GM18873 (cell line): ENCODE data around the gene SPACDR.
"Not testable (repeated sequence)": the region's sequence is repeated elsewhere in the genome, so short reads cannot be mapped to it uniquely, and the experiment has no call there.

Source experiments
- ATAC-seq: cut with Tn5 transposase; IDR thresholded peaks from one replicate; pipeline ENCODE4 v1.9.1; 2021; ENCODE audit warnings: mild to moderate bottlenecking, moderate library complexity, moderate number of reproducible peaks; ENCODE audit not compliant: unreplicated experiment, low FRiP score

The SPACDR gene

DNA sequence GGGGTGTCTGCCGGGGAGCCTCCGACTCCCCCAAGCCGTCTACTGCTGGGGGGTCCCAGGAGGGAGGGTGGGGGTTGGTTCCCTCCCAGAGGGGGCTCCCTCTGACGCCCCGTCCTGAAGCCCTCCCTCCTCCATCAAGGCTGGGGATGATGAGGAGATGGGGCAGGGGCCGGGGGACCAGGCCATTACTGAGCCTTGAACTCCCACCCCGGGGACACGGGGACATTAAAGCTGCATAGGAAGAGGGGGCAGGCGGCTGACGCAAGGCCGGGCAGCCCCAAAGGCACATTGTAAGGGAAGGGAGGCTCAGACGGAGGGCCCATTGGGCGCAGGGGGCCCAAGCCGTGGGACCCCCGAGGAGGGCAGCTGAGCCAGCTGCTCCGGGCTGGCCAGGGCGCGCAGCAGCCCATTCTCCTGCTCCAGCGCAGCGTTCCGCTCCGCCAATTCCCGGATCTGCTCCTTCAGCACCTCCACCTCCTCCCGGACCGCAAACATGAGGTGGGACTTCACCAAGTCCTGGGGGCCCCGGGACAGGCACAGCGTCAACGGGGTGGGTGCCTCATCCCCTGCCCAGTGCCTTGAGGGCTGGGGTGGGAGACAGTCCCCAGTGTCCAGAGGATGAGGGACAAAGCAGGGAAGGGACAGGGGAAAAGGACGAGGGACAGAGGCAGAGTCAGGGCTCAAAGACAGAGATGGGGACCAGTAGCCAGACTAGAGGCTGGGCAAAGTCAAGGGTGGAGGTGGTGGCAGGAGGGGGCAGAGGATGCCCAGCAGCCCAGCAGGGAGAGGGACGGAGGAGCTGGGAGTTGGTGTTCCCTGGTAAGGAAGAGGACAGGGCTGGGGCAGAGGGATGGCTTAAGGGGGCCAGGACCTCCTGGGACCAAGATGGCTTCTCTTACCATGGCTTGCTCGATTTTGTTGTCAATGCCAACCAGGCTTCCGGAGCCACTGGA lies 2.9 kb upstream of the SPACDR start:
- ATAC-seq = no peak

DNA sequence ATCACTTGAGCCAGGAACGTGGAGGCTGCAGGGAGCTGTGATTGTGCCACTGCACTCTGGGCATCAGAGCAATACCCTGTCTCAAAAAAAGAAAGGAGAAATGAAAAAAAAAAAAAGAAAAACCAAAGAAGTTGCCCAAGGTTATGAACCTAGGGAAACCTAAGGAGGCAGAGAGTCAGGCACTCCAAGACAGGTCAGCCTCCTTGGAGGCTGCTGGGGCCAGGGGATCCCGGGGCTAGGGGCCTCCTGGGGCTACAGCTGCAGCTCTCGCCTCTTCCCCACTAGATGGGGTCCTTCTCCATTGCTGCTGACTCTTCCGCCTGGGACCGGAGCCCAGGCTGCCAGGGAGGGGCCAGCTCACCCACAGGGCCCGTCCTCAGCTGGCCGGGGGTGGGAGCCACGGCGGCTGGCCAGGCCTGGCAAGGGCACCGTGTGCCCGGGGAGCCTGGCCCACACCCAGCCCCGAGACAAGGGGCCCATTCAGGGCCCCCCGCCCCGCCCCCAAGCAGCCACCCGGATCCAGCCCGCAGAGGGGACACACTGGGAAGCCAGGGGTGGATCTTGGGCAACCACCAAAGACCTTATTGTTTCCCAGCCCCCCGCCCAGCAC lies 1.7 kb upstream of the SPACDR start:
- no peak for ATAC-seq

DNA sequence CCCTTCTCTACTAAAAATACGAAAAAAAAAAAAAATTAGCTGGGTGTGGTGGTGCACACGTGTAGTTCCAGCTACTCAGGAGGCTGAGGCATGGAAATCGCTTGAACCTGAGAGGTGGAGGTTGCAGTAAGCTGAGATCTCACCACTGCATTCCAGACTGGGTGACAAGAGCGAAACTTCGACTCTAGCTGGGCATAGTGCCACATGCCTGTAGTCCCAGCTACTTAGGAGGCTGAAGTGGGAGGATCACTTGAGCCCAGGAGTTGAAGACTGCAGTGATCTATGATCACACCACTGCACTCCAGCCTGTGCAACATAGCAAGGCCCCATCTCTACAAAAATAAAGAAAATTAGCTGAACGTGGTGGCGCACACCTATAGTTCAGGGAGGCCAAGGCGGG lies 1.2 kb upstream of the SPACDR start:
- no peak for ATAC-seq

DNA sequence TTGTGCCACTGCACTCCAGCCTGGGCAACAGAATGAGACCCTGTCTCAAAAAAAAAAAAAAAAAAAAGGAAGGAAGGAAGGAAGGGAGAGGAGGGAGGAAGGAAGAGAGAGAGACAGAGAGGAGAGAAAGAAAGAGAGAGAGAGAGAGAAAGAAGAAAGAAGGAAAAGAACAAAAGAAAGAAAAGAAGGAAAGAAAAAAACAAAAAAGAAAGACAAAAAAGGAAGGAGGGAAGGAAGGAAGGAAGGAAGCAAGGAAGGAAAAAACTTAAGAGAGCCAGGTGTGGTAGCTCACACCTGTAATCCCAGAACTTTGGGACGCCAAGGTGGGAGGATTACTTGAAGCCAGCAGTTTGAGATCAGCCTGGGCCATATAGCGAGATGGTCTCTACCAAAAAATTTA lies 731 bp upstream of the SPACDR start:
- ATAC-seq = no peak

DNA sequence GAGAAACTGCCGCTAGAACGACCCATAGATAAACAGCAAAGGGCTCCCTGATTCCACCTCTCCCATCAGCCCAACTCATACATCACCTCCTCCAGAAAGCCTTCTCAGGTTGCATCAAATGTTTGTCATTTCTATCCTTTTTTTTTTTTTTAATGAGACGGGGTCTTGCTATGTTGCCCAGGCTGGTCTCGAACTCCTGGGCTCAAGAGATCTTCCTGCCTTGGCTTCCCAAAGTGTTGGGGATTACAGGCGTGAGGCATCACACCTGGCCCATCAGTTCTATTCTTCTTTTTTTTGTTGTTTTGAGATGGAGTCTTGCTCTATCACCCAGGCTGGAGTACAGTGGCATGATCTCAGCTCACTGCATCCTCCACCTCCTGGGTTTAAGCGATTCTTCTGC lies 7.0 kb downstream of the SPACDR start:
- no peak for ATAC-seq

DNA sequence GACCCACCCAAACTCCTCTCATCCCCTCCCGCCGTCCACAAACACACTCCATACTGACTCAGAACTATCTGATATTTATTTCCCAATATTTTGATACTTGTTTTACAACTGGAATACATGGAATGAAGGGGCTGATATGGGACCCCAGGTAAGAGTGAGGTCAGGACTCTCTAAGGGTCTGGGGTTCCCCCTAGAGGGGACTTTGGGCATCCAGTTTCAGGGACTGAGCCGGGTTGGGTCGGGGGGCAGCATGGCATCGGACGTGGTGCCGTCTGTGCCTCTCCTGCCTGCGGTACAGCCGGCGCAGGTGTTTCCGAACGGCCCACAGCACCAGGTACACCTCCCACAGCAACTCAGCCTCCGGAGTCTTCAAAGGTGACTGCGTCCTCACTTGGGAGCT lies 7.5 kb downstream of the SPACDR start:
- no peak for ATAC-seq

DNA sequence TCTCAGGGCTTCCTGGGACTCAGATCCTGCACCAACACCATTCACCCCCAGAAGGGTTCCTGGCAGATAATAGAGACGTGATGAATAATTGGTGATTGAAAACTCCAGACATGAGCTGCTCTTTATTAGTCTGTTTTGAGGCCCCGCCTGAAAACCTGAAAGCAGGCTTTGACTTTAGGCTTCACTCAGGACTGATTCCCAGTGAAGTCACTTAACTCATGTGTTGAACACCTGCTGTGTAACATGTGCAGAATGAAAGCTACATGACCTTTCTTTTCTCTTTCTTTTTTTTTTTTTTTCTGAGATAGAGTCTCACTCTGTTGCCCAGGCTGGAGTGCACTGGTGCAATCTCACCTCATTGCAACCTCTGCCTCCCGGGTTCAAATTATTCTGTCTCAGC lies 8.9 kb downstream of the SPACDR start:
- ATAC-seq = no peak

DNA sequence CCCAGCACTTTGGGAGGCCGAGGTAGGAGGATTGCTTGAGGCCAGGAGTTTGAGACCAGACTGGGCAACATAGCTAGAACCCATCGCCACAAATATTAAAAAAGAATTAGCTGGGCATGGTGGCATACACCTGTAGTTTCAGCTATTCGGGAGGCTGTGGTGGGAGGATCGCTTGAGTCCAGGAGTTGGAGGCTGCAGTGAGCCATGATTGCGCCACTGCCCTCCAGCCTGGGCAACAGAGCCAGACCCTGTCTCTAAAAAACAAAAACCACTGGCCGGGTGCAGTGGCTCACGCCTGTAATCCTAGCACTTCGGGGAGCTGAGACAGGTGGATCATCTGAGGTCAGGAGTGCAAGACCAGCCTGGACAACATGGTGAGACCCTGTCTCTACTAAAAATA lies 10.2 kb downstream of the SPACDR start:
- ATAC-seq = not testable (repeated sequence)

DNA sequence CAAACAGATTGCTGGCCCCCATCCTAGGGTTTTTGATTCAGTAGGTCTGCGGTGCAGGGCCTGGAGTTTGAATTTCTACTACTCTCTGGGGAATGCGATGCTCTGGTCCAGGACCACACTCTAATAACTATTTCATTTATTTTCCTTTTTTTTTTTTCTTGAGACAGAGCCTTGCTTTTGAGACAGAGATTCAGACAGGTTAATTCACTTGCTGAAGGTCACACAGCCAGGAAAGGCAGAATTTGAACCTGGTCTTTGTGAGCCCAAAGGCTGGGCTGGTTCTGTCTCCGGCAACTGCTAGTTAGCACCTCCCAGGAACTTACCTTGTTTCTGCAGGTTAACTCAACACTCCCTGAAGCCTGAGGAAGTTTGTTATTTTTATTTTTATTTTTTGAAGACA lies 11.5 kb downstream of the SPACDR start:
- no peak for ATAC-seq

DNA sequence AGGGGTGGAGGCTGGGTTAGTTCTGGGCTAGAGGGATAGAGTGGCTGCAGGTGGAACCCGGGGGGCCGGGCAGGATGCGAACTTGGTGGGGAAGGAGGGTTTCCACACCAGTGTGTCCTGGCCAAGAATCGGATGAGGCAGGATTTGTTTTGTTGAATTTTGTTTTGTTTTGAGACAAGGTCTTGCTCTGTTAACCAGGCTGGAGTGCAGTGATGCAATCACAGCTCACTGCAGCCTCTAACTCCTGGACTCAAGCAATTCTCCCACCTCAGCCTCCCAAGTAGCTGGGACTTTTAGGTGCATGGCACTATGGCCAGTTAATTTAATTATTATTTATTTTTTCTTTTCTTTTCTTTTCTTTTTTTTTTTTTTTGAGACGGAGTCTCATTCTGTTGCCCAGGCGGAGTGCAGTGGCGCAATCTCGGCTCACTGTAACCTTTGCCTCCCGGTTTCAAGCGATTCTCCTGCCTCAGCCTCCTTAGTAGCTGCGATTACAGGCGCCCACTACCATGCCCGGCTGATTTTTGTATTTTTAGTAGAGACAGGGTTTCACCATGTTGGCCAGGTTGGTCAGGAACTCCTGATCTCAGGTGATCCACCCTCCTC lies 14.8 kb downstream of the SPACDR start:
- no peak for ATAC-seq

DNA sequence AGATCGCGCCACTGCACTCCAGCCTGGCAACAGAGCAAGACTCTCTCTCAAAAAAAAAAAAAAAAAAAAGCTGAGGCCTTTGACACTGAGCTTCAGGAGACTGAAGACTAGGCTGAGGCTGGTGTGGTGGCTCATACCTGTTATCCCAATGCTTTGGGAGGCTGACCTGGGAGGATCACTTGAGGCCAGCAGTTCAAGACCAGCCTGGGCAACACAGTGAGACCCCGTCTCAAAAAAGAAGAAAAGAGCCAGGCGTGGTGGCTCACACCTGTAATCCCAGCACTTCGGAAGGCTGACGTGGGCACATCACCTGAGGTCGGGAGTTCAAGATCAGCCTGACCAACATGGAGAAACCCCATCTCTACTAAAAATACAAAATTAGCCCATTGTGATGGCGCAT lies 16.7 kb downstream of the SPACDR start:
- ATAC-seq = not testable (repeated sequence)

DNA sequence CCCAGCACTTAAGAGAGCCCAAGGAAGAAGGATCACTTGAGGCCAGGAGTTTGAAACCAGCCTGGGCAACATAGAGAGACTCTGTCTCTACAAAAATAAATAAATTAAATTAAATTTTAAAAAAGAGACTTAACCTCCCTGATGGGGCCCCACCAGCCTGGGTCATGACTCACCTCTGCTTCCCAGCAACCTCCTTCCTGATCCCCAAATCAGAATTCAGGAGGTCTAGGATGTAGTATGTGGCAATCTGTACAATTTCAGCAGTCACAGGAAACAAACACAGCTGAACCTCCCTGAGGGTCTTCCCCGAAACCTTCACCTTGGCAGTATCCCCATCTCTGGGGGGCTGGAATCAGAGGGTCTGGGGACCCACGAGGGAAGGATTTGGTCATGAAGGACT lies 18.0 kb downstream of the SPACDR start:
- no peak for ATAC-seq

DNA sequence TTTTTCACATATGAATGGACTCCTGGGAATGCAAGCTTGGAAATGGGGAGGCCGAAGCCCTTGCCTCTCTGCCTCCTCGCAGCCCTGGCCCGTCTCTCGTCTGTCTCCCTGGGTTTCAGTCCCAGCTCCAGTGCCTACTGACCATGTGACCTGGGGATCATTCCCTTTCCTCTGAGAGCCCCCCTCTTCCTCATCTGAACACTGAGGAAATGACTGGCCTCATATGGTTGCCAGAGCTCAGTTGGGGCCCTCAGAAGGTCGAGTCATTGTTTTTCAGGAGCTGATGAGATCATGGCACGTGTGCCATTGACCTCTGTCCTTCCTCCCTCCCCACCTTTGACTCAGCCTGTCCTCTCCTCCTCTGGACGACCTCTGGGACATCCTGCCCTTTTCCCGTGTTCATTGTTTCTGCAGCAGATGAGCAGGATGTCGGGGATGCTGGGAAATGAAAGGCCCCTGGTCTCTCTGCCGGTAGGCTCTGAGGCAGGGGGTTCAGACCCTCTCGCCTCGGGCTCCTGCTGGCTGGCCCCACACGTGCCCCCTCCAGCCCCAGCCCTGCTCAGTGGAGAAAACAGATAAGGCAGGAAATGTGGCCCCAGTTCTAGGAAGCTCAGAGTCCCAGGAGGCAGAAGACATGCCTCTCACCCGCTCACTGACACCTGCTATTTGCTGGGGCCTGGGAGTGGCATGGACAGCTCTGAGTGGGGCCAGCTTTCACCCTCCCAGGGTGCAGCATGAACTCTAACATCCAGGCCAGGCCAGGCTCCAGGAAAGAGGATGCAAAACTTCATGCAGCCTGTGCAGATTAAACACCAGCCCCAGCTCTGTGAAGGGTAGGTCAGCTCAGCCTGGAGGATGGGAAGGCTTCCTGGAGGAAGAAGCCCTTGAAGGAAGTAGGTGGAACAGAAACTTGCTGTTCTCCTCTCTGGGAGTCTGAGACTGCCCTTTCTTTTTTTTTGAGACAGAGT lies 19.5 kb downstream of the SPACDR start:
- no peak for ATAC-seq

DNA sequence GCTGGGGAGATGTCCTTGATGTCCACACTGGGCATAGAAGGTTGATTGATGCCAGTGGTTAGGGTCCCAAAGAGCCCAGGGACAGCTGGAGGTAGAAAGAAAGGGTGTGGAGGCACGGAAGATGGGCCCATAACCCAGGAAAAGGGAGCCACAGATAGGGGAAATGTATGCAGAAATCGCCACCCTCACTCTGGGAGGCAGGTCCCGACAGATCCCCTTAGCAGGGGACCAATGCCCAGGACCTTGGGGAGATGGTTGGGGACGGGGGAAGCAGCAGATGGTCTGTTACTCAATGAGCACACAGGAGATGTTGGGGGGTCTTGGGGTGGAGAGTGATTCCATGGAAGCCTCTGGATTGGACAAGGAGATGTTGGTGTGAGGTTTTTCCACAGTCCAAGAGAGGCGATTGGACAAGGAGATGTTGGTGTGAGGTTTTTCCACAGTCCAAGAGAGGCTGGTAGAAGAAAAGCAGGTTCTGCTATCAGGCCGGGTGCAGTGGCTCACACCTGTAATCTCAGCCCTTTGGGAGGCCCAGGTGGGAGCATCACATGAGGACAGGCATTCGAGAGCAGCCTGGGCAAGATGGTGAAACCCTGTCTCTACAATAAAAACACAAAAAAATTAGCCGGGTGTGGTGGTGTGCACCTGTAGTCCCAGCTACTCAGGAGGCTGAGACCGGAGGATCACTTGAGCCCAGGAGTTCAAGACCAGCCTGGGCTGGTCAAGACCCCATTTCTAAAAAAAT lies 20.8 kb downstream of the SPACDR start:
- no peak for ATAC-seq

DNA sequence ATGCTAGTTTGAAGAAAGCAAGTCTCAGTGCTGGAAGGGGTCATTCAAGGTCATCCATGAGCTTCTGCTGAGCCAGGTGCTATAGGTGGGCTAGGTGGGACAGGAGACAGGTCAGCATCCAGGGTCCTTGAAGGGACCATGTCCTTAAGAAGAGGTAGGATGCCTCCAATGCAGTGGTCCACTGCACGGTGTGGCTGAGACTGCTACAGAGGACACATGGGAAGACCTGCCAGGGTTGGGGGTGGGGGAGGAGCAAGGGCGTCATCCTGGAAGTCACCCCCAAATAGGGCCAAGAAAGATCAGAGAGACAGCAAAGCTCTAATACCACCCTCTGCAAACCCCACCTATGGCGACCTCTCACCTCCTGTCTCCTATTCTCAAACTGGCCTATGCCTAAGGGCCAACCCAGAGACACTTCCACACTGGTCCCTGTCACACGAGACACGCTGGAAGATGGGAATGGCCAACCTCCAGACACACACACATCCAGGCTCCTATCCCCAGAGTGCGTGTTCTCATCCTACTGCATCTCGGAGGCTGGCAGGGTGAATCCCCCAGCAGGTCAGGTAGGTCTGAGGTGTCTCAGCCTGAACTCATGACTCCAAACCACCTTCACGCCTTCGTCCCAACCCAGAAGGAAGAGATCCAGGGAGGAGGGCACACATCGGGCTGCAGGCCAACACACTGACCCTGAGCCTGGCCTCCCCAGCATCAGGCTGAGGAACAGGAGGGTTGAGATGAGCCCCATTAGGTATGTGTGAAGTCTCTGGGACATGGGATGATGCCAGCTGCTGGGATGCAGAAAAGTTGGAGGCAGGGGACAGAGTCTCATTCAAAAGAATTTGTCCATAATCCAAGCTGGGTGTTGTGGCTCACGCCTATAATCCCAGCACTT lies 22.2 kb downstream of the SPACDR start:
- ATAC-seq = no peak

DNA sequence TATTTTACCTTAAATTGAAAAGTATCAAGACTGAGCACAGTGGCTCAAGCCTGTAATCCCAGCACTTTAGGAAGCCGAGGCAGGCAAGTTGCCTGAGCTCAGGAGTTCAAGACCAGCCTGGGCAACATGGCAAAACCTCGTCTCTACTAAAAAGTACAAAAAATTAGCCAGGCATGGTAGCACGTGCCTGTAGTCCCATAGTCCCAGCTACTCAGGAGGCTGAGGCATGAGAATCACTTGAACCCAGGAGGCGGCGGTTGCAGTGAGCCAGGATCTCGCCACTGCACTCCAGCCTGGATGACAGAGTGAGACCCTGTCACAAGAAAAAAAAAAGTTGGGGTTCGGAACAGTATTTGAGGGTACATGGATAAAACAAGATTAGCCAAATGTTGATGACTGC lies 24.8 kb downstream of the SPACDR start:
- not testable (repeated sequence) for ATAC-seq

DNA sequence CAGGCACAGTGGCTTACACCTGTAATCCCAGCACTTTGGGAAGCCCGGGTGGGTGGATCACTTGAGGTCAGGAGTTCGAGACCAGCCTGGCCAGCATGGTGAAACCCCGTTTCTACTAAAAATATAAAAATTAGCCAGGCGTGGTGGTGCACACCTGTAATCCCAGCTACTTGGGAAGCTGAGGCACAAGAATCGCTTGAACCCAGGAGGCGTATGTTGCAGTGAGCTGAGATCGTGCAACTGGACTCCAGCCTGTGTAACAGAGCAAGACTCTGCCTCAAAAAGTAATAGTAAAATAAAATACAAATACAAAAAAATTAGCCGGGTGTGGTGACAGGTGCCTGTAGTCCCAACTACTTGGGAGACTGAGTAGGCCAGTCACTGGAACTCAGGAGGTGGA lies 25.3 kb downstream of the SPACDR start:
- not testable (repeated sequence) for ATAC-seq

DNA sequence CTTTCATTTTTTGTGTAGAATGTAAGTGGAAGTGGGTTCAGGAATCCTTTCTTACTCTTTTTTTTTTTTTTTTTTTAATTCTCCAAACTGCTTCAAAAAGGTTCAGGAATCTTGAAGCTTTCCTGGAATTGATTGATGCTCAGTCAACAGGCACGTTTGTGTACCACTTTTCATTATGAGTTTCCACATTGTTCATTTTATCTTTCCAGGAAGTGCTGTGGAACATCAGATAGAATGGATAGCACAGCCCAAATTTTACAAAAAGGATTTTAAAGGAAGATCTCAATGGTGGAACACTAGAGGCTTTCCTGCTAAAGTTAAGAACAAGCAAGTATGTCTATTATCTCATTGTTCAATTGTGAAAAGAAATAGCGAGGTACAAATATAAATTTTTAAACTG lies 25.9 kb downstream of the SPACDR start:
- ATAC-seq = no peak
